GM03348 (cell line): Measurements from ENCODE around the gene CRB3.
"Not testable (repeated sequence)": the region's sequence is repeated elsewhere in the genome, so short reads cannot be mapped to it uniquely, and the experiment has no call there.

ENCODE experiments used
- DNase-seq: peaks from one replicate; pipeline ENCODE4 v3.0.0; 2012; ENCODE audit warnings: low spot score

CRB3 gene

DNA sequence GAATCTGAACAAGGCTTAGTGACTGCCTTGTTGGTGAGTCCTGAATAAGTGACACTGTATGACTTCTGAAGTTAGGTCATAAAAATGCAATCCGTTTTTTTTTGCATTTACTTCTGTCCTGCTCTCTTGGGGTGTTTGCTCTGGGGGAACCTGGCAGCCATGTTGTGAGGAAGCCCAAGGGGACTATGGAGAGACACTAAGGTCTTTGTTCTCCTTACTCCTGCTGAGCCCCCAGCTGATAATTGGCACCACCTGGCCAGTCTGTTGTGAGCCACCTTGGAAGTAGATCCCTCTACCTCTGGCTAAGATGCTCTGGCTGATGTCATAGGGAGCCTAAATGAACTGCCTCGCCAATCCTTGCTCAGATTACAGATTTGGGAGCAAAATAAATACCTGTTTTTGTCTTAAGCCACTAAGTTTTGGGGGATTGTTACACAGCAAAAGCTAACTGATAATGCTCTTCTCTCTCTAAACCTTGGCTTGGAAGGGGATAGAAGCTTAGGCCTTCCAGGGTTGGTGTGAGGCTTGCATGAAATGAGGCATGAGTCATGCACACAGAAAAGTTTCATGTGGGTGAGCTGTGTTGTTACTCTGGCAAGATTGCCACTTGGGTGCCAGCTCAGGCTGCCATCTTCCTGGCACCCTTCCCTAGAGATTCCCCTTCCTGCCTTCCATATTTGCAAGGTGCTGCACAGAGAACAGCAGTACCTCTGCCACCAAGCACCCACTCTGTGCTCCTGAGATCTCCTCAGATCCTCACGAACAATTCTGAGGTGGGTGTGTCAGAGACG, 27.9 kb downstream of the CRB3 start:
- DNase-seq, result no peak

GRCh38 chr19:6494438-6495036, 30.5 kb downstream of the CRB3 start:
- DNase-seq, result no peak

- peak; percentile 0 for DNase-seq
Observed at GRCh38 chr19:6495947-6496346, 31.9 kb downstream of the CRB3 start.

DNA sequence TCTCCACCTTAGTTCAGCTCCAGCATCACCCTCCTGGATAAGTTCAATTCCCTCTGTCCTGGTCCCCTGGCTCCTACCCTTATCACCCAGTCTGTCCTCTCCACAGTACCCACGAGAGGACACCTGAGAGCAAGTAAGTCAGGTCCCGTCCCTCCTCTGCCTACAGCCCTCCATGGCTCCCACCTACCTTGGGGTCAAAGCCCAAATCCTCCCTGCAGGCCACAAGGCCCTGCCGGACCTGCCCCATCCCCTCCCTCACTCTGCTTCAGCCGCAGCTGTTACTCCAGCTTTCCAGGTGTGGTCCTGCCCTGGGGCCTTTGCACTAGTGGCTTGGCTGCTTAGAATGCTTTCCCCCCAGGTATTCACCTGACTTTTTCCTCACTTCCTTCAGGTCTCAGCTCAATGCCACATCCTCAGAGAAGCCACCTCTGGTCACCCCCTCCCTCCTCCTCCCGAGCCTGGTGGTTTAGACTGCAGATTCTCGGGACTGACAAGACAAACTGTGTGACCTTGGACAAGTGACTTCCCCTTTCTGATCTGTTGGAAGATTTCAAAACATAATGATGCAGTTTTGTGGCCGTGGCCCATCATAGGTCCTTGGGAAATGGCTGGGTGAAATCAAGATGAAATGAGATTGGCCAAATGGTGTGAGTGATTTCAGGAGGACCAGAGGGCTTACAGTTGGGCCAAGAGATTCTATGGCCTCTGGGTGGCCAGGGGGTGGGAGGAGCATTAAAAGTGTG, 34.4 kb downstream of the CRB3 start:
- peak; percentile 4 for DNase-seq

DNA sequence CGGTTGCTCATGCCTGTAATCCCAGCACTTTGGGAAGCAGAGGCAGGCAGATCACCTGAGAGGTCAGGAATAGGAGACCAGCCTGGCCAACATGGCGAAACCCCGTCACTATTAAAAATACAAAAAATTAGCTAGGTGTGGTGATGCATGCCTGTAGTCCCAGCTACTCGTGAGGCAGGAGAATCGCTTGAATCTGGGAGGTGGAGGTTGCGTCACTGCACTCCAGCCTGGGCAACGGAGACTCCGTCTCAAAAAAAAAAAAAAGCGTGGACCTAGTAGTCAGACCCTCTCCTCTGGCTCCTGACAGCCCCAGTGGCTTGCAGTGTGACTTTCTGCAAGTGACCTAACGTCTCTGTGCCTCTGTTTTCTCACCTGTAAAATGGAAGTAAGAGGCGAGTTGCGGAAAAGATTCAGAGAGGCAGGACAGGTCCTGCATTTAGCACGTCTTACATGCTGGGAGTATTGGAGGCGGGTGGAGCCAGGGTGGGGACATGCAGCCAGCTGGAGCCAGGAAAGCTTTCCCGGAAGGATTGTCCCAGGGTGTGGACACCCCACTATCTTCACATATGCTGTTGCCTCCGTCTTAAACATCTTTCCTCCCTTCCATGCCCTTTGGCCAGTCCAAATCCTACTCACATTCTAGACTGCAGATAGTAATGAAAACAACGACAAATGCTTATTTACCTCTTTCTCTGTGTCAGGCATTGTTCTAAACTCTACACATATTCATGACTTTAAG, 35.1 kb downstream of the CRB3 start:
- DNase-seq, result no peak

- no peak for DNase-seq
Observed at GRCh38 chr19:6500837-6501739, 37.0 kb downstream of the CRB3 start.

GRCh38 chr19:6501740-6502648, 37.9 kb downstream of the CRB3 start, which contains the start of gene TUBB4A:
Gene TUBB4A (minus strand): TSS chr19:6502309. CDS start chr19:6502212, 97 bp downstream.
- peak; percentile 39 for DNase-seq

GRCh38 chr19:6503407-6504201, 39.5 kb downstream of the CRB3 start:
- no peak for DNase-seq

DNA sequence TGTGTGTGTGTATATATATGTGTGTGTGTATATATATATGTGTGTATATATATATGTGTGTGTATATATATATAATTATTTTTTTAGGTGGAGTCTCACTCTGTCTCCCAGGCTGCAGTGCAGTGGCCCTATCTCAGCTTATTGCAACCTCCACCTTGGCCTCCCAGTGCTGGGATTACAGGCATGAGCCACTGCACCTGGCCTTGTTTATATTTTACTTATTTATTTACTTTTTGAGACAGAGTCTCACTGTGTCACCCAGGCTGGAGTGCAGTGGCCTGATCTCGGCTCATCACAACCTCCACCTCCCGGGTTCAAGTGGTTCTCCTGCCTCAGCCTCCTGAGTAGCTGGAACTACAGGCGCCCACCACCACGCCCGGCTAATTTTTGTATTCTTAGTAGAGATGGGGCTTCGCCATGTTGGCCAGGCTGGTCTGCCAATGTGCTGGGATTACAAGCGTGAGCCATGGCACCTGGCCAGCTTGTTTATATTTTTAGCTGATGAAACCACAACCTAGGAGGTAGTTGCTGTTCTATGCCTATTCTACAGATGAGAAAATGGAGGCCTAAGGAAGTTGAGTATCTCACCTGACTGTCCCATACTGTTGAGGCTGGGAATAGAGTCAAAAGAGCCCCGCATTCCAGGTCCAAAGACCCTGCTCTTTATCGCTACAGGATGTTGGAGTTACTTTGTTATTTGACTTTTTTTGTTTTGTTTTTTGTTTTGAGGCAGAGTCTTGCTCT, 44.1 kb downstream of the CRB3 start:
- not testable (repeated sequence) for DNase-seq

DNA sequence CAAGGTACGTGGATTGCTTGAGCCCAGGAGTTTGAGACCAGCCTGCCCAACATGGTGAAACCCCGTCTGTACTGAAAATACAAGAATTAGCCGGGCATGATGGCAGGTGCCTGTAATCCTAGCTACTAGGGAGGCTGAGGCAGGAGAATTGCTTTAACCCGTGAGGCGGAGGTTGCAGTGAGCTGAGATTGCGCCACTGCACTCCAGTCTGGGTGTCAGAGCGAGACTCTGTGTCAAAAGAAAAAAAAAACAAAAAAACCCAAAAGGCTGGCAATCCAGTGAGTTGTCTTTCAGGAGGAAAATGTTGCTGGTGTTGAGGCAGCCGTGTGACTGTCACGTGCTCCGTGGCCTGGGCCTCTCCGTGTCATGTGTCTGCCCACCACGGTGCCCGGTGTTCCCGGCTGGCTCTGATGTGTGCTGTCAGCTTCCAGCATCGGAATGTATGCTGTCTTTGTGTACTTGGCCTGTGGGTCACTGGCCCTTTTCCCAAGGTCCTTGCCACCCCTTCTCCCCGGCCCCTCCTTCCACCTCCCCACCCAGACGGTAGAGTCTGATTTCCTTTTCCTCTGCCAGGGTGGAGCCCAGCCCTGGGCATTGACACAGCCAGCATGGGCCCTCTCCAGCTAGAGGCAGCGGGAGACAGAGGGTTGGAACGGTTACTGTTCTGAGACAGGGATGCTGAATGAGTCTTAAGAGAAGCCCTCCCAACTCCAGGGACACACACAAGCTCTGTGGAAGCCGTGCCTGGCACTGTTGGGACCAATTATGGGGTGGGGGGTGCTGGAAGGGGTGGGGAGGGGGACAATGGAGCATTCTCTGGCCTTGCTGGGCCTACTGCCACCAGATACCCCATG, 45.3 kb downstream of the CRB3 start:
- DNase-seq, result peak; percentile 15

GRCh38 chr19:6510618-6511017, 46.5 kb downstream of the CRB3 start:
- no peak for DNase-seq

- no peak for DNase-seq
Observed at GRCh38 chr19:6514089-6514488, 50.0 kb downstream of the CRB3 start.

GRCh38 chr19:6514926-6515544, 51.0 kb downstream of the CRB3 start:
- DNase-seq, result no peak

- peak; percentile 97 for DNase-seq
Observed at GRCh38 chr19:6516018-6516658, 52.1 kb downstream of the CRB3 start.
